CD4-positive, alpha-beta T cell treated with Interleukin-10 for 1 hour (primary cell): Measurements from ENCODE around the gene ZPBP.

Source experiments
- DNase-seq: peaks from one replicate; pipeline ENCODE4 v3.0.0-alpha.2; 2020

ZPBP gene

GRCh38 chr7:50037086-50037485 is 56.0 kb downstream of the ZPBP start:
- DNase-seq = no peak

- DNase-seq = no peak
Observed at GRCh38 chr7:50022991-50023390, 70.1 kb downstream of the ZPBP start.

GRCh38 chr7:50022451-50022850 is 70.6 kb downstream of the ZPBP start:
- no peak for DNase-seq

DNA sequence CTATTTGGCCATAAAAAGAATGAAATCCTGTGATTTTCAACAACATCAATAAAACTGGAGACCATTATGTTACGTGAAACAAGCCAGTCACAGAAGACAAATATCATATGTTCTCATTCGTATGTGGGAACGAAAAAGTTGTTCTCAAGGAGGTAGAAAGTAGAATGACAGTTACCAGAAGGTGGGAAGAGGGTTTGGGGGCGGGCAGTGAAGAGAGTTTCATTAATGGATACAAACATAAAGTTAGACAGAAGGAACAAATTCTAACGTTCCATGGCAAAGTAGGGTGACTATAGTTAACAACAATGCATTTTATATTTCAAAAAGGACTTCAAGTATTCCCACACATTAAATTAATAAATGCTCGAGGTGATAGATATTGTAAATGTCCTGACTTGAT is 97.4 kb downstream of the ZPBP start:
- DNase-seq = no peak

- DNase-seq = no peak
Observed at GRCh38 chr7:49986191-49986590, 106.9 kb downstream of the ZPBP start.

DNA sequence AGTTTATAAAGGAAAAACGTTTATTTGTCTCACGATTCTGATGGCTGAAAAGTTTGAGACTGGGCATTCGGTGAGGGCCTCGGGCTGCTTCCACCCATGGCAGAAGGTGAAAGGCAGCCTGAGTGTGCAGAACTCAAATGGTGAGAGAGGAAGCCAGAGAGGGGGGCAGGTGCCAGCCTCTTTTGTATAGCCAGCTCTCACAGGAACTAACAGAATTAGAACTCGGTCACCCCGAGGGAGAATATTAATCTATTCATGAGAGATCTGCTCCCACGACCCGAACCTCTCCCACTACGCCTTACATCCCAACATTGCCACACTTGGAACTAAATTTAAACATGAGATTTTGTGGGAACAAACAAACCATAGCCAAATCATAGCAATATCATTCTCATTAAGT is 112.6 kb downstream of the ZPBP start:
- DNase-seq = no peak

GRCh38 chr7:49976238-49976637 is 116.8 kb downstream of the ZPBP start:
- DNase-seq = no peak

GRCh38 chr7:49974035-49974434 is 119.0 kb downstream of the ZPBP start:
- no peak for DNase-seq

- no peak for DNase-seq
Observed at GRCh38 chr7:49937608-49938007, 155.4 kb downstream of the ZPBP start.

GRCh38 chr7:49931627-49932026 is 161.4 kb downstream of the ZPBP start:
- no peak for DNase-seq

DNA sequence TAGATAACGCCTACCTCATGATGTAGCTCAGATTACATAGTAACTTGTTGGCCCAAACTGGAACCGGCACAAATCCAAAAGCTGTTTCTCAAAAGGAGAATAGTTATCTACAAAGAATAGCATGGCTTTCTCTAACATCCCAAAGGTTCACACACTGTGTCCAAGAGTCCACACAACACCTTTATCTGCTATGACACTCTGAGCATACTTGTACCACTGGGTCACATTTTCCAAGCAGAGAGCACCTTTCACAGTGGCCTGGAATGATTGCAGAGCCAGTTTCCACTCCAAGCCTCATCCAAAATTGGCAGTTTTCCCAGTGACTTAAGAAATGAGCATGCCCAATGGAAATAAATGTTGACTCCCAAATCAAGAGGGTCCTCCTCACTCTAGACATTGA is 164.3 kb downstream of the ZPBP start:
- DNase-seq = no peak

- DNase-seq = no peak
Observed at GRCh38 chr7:49927631-49928030, 165.4 kb downstream of the ZPBP start.

GRCh38 chr7:49926720-49927119 is 166.3 kb downstream of the ZPBP start:
- no peak for DNase-seq

GRCh38 chr7:49911909-49912308 is 181.1 kb downstream of the ZPBP start:
- no peak for DNase-seq

GRCh38 chr7:49894543-49894942 is 198.5 kb downstream of the ZPBP start:
- no peak for DNase-seq

GRCh38 chr7:49893131-49893530 is 199.9 kb downstream of the ZPBP start:
- DNase-seq = no peak

DNA sequence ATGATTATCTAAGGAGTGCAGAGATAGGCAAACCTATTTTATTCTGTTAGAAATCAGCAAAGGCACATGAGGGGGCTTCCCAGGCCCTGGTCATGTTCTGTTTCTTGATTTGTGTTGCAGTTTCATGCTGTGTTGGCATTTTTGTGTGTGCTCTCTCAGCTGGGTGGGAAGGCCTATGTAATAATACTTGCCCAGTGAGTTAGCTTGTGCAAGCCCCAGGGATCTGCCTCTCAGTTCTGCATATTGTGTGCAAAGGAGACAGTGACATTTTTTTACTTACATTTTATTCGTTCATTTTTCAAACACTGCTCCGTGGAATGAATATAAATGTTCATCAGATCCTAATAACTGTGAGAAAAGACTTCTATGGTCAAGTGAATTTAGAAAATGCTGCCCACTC is 200.6 kb downstream of the ZPBP start:
- DNase-seq = no peak
